IPS DF 19.7 (cell line): ENCODE results near the gene CCDC77.

ENCODE experiments used
- DNase-seq: peaks from one replicate; pipeline ENCODE4 v3.0.0-alpha.2; 2013; ENCODE audit warnings: low read depth, low spot score

CCDC77 gene

DNA sequence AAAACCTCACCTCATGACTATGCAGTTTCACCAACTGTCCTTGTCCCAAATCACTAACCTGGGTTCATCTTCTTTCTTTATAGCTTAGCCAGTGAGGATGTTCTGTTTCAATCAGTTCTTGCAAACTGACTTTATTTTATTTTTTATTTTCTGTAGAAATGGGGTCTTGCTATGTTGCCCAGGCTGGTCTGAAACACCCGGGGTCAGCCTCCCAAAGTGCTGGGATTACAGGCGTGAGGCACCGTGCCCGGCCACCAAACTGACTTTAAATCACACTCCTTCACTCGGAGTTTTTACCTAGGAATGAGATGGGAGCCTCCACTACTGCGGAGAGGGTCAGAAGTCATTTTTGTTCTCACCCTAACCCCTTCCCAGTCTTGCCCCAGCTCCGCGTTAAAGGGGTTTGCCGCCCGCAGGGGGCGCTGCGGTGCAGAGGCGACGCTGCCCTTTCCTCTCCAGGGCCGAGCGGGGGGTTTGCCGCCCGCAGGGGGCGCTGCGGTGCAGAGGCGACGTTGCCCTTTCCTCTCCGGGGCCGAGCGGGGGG lies 51.3 kb downstream of the CCDC77 start:
- DNase-seq, result no peak

DNA sequence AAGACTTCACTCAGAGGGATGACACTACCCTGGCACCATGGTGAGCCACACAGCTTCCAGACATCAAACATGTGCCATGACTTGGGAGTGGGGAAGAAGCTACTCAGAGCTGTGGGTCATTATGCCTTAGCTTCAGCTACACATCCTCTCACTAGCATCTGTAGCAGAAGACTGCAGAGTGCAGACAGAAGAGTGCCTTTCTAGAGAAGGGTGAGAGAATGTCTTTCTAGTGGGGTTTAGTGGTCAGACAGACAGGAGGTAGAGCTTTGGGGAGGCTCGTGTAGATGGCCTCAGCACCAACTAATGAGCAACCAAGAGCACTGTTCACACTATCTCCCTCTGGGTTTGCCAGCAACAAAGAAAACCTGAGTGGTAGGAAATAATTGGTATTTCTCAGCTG lies 53.4 kb downstream of the CCDC77 start:
- no peak for DNase-seq

DNA sequence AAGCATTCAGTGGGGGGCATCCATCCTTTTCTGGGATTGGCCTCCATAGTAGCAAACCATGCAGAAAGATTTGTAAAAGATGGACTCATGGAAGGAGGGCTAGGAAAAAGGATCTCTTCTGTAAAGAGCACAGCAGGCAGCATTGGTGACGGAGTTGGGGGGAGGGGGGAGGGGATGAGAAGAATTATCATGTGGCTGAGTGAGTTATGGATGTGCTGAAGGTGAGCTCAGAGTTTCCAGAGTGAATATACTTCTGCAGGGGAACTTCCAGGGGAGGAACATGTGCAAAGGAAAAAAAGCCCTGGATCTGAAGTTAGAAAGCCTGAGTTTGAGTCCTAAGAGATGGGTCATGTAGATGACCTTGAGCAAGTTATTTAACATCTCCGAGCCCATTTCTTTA lies 54.4 kb downstream of the CCDC77 start:
- DNase-seq, result no peak

DNA sequence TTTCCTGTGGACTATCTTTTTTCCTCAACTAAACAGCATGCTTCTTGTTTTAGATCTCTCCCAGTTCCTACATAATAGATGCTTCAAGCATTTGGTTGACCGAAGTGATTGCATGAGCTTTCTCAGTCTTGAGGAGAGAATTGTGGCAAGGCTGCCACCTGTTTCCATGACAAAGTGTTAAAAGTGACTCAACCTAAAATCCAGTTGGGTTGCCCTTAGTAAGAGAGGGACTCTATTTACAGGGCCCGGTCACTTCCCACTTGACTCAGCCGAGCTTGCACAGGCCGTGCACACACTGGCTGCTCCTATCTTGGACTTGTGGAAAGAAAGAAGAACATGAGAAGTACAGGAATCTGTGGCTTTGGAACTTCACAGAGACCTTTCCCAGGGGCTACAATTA lies 56.2 kb downstream of the CCDC77 start:
- no peak for DNase-seq

- DNase-seq, result no peak
Observed at GRCh38 chr12:459050-459429, 57.6 kb downstream of the CCDC77 start.

DNA sequence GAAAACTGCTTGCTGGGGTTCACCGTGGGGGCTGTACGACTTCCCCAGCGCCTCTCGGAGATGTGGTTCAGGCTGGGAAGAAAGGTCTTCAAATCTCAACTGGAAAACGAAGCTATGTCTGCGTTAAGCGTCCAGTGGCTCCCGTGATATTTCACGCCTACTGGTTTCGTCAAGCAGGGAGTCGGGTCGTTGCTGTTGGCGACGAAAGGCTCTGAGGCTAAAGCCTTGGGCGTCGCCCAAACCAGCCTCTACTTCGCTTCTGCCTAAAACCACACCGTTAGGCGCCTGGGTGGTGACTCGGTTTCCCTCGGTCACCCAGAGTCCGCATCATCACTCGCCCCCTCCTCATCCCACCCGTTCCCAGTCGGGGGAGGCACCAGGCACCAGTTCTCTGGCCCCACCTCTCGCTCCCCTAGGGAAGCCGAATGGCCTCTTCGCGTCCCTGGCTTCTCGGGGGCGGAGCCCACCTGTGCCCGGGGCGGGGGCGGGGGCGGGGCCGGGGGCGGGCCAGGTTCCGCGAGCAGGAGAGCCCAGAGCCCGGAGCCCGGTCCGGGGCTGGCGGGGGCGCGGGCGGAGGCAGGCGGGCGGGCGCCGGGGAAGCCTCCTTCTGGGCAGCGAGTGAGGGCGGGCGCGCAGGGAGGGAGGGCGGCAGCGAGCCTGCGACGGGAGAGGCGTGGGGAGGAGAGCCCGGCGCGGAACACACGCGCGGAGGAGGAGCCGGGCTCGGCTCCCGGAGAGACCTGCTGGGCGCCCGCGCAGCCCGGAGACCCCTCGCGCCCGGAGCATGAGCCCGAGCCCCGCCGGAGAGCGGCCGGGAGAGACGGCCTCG lies 58.2 kb downstream of the CCDC77 start, which contains the start of gene B4GALNT3:
TSS of gene B4GALNT3 (plus strand) at position 510 of the 829 bp plus-strand sequence. CDS start 438 bp downstream, outside the sequence.
- no peak for DNase-seq

- DNase-seq, result no peak
Observed at GRCh38 chr12:460261-461230, 59.1 kb downstream of the CCDC77 start.

DNA sequence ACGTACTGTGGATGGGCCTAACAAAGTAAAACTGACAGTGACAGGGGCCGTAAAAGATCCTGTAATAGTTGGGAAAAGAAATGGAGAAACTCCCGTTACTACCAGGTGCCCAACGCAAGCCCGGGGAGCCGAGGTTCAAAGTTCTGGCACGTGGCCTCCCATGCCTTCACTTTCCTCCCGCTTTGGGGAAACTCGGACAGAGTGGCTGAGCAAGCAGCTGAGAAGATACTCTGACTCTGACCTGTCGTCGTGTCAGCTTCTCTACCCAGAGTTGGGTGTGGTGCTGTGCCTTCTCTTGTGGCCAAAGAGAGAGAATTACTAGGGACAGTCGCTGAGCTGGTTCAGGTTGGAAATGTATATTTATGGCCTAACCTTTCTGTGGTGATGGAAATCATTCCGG lies 60.0 kb downstream of the CCDC77 start:
- no peak for DNase-seq

DNA sequence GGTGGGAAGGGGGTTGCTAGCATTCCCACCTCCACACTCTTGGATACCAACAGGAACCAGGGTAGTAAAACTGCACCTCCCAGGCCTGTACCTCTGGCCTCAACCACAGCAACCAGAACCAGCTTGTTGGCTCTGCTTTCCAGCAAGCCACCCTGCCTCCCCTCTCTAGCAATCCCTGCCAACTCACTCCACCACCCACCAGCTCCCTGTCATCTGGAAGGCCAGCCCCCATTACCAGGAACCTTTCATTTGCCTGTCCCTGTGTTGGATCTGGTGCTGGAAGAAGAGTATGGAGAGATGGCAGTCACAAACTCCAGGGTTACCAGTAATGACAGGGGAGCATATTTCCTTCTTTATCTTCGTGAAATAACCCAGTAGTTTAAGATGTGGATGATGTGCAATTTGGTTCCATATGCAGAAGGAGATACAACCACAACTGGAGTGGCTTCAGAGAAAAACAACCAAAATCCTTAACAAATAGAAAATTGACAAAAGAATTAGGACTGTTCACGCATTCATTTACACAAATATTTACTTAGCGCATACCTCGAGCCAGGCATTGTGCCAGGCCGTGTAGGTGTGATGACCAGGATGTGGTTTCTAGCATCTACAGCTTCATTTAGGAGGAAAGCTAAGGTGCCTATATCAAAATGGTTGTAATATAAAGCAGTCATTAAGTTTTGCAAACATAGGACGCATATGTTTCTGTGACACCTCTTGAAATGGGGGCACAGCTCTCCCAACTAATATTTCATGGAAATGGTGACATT lies 61.7 kb downstream of the CCDC77 start:
- DNase-seq, result no peak

DNA sequence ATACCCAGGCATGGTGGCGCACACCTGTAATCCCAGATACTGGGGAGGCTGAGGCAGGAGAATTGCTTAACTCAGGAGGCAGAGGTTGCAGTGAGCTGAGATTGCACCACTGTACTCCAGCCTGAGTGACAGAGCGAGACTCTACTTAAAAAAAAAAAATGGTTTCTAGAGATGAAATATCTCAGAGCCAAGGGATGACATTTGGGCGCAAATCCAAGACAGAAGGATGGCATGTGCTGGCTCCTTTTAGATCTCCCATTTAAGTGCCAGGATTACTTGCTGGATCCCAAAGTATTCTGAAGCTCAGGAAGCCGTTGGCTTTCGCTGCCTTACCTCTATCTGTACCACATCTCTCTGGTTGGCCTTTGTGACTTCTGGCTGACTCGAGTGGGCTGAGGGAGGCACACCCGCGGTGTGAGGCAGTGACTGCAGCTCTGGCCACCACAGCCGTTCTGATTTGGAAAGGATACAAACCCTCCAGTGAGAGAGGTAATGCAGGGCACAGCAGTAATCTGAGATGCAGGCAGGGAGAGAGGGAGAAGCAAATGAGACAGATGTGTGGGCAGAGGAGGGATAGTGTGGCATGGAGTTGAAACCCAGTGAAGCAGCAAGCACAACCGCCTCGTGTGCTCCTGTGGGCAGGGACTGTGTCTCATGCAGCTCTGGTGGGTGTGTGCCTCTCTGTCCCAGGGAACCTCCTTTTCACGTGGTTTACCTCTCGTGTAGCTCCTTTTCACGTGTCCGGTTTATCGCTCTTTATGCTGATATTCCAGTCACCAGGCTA lies 63.2 kb downstream of the CCDC77 start:
- no peak for DNase-seq

- no peak for DNase-seq
Observed at GRCh38 chr12:466039-466438, 64.6 kb downstream of the CCDC77 start.

GRCh38 chr12:466762-467161 lies 65.3 kb downstream of the CCDC77 start:
- DNase-seq, result no peak

- DNase-seq, result no peak
Observed at GRCh38 chr12:467591-467990, 66.1 kb downstream of the CCDC77 start.

DNA sequence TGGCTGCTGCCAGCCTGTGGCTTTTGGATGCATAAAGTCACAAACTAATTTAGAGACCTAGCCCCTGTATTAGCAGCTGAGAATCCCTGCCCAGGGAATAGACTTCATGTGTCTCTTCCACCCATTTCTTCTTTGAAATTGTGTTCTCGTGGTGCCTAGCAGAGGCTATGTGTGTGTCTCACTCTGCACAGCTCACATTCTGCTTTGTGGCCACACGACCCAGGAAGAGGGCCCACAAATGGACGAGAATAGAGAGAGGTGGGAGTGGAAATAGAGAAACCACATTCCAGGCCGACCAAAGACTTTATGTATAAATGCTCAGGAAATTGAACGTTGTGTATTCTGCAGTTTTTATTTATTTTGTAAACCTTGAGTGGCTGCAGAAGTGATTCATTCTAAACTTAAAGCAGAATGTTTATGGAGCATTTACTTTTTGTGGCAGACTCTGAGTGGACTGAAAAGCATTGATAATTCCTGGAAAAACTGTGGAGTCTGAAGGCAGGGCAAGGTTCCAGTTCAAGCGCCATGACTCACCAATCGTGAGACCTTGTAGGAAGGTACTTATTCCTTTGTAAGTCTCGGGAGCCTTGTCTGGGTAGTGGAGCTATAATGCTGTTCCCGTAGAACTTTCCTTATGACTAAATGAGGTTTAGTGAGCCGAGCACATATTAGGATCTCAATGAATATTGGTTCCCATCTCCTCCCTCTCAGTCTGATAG lies 67.4 kb downstream of the CCDC77 start:
- DNase-seq, result no peak

DNA sequence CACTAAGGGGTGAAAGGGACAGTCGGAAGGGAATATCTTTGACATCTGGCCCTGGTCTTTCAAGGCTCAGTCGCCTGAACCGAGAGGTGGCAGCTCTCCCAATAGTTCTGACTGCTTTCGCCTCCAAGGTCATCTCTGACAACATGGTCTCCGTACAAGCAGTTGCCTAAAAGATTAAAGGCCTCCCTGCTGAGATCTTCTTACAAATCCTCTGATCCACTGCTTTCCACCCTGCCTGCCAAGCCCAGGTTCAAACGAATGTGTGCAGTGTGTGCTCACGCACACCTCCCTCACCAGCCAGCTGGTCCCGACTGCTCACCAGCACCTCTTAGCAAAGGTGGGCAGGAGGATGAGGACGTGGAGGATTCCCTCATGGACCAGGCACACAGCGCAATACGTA lies 68.7 kb downstream of the CCDC77 start:
- no peak for DNase-seq

DNA sequence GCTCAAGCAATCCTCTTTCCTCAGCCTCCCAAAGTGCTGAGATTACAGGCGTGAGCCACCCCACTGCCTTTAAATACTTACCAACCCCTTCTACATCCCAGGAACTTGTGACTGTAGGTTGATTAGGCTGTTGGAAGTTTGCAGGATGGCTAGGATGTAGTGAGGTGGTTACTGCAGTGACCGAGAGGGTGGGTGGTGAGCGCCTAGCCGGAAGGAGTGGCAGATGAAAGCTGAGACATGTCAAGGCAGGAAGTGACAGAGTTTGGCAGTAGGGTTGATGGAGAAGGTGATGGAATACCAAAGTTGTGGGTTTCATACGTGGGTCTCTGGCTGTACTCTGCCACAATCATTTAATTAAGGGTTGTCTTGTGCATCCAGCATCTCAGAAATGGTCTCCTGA lies 71.8 kb downstream of the CCDC77 start:
- DNase-seq, result no peak

- DNase-seq, result peak; percentile 38
Observed at GRCh38 chr12:473863-474577, 72.6 kb downstream of the CCDC77 start.

GRCh38 chr12:475286-475685 lies 73.8 kb downstream of the CCDC77 start:
- no peak for DNase-seq

DNA sequence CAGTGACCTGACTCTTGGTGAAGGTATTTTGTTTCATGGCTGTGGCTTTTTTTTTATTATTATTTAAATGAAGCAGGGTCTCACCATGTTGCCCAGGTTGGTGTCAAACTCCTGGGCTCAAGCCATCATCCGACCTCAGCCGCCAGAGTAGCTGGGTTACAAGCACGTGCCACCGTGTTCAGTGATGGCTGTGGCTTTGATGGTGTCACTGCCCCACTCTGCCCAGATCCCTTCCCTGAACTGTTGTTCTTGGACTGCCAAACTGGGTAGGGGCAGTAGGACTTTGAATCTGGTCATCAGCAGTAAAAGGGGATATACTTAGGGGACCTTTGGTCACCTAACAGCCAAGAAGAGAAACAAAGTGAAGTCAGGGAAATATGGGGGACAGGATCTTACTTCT lies 77.7 kb downstream of the CCDC77 start:
- no peak for DNase-seq
